ENCODE measurements around the gene ACAP1.

Gene ACAP1

DNA sequence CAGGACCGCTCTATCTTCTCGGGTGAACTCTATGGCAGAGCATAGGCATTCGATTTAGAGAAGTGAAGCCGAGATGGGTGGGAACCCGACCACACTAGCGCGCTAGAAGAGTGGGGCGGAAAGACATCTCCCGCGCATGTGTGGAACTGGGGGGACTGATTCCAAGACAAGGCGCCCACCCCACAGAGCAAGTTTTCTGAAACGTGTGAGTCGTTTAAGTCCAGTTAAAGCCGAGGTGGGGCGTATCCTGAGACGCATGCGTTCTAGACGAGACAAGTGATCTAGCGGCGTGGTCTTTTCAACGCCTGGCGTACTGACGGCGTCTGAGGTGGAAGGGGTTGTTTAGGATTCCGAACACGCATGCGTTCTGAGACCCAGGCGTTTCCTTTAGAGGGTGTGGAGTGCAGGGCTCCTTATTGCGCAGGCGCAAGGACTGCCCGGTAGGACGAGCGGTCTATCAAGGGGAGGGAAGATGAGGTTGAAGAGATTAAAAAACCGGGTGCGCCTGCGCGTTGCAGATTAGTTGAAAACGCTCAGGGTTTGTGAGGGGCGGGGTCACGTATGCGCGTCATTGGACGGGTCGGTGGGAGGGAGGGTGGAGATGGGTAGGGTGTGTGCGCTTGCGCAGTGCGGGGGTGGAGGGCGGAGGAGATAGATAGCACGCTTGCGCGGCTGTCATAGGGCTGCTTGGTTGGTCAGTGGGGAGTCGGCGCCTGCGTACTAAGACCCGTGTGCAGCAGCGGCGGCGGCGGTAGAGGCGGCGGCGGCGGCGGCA is 29.2 kb upstream of the ACAP1 start, which contains the start of gene EIF5A:
EIF5A (plus strand) TSS at position 718 of the 775 bp plus-strand sequence. CDS start 2,008 bp downstream, outside the sequence.
- DNase-seq: peak; percentile 100
- peak; percentile 95 for TF ChIP-seq POLR2A (IDR thresholded peaks at IDR 0.05; ENCODE audit: low read length)
- TF ChIP-seq GATA1 (IDR thresholded peaks at IDR 0.05; ENCODE audit: low read depth, low read length): no peak

DNA sequence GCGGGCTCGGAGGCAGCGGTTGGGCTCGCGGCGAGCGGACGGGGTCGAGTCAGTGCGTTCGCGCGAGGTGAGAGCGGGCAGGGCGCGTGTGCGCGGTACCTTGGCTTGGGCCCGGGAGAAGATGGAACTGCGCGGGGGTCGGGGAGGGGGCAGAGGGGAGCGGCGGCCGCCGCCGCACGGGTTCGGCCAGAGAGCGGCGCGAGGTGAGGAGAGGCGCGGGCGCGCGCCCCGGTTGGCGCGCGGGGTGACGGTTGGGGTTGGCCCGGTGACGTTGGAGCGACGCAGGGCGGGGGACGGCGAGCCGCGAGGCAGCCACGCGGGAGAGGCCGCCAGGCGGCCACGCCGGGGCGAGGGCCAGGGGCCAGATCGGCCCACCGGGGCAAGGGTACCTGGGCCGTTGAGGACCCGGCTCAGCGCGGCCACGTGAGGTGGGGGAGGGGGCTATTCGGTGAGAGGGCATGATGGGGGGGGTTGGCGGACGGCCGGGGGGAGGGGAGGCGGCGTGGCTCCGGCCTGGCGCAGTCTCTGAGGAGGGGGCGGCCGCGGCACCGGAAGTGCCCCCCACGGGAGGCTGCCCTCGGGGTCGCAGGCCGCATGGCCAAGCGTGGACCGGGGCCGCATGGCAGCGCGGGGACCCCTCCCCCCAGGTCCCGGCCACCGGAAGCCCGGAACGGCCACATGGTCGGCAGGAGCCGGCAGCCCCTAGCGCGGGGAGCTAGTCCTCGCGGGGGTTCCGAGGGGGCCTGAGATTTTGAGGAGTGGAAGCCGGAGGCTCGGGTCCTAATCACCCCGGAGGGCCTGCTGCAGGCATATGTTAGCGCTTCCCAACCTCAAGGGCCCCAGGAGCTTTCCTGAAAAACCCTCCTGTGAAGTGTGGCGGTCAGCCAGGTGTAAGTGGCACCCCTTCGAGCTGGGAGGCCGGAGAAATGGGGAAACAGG is 28.4 kb upstream of the ACAP1 start:
- peak; percentile 83 to 88 for DNase-seq
- TF ChIP-seq GATA1 (IDR thresholded peaks at IDR 0.05; ENCODE audit: low read depth, low read length): no peak
- no peak for TF ChIP-seq POLR2A (IDR thresholded peaks at IDR 0.05; ENCODE audit: low read length)

DNA sequence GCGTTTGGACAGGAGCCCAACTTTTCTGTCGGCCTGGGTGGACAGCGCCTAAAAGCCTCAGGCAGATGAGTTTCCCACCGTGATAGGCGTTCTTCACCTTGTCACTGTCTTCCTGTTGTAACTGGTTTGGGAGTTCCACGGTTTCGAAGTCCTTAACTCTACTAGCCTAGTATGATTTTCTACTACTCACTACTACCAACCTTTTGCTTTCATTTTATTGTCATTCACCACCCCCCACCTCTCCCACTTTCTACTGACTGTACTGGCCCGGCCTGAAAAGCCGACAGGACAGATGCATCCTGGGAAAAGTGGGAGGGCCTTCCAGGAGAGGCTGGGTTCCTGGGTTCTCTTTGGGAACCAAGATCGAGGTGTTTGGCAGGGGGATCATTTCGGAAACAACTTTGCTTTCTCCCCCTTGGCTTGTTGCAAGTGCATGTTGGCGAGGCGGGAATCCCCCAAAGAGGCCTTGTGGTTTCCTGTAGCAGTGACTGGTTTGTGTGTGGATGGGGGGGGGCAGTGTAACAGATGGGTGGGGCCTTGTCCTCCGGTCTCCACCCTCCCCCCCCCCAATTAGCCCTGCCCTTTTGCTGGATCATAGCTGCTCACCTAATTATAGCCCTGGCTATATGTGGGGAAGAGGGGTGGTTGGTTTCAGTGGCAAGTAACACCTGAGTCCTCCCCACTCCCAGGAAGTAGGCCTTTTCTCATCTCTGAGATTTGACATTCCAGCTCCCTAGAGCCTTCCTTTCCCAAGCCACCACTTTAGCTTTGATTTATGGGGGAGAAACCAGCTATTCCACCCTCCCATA is 27.5 kb upstream of the ACAP1 start:
- peak; percentile 88 to 91 for DNase-seq
- TF ChIP-seq GATA1 (IDR thresholded peaks at IDR 0.05; ENCODE audit: low read depth, low read length) (no peak), POLR2A (IDR thresholded peaks at IDR 0.05; ENCODE audit: low read length) (peak; percentile 83)

DNA sequence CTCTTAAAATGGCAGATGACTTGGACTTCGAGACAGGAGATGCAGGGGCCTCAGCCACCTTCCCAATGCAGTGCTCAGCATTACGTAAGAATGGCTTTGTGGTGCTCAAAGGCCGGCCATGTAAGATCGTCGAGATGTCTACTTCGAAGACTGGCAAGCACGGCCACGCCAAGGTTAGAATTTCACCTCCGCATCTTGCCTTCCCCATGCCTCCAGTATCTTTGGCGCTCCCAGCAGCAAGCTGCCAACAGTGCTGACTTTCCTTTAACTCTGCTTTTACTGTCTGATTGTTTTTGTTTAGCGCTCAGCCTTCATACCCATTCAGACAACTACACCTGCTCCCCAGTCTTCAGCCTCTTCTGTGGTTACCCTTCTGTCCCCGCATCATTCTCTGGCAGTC is 26.7 kb upstream of the ACAP1 start:
- TF ChIP-seq GATA1 (IDR thresholded peaks at IDR 0.05; ENCODE audit: low read depth, low read length) (no peak), POLR2A (IDR thresholded peaks at IDR 0.05; ENCODE audit: low read length) (no peak)
- DNase-seq: no peak

DNA sequence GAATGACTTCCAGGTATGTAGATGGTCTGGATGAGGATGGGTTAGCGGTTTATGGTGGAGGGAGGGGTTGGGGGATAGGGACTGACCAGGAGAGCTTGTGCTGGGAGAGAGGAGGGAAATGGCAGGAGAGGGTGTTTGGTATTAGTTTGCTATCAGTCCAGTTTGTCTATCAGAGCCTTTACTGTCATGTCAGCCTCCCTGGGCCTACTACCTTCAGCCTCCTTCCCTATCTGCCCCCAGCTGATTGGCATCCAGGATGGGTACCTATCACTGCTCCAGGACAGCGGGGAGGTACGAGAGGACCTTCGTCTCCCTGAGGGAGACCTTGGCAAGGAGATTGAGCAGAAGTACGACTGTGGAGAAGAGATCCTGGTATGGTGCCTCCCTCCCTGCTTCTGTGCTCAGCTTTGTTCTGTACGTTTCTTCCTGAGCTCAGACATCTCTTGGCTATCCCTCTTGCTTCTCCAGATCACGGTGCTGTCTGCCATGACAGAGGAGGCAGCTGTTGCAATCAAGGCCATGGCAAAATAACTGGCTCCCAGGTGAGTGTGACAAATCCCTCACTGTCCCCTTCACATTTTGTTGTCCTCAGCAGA is 25.1 kb upstream of the ACAP1 start:
- no peak for TF ChIP-seq GATA1 (IDR thresholded peaks at IDR 0.05; ENCODE audit: low read depth, low read length)
- TF ChIP-seq POLR2A (IDR thresholded peaks at IDR 0.05; ENCODE audit: low read length): no peak
- no peak for DNase-seq

GRCh38 chr17:7312432-7313087 is 23.8 kb upstream of the ACAP1 start:
- DNase-seq: no peak
- TF ChIP-seq GATA1 (IDR thresholded peaks at IDR 0.05; ENCODE audit: low read depth, low read length): no peak
- TF ChIP-seq POLR2A (IDR thresholded peaks at IDR 0.05; ENCODE audit: low read length): no peak

DNA sequence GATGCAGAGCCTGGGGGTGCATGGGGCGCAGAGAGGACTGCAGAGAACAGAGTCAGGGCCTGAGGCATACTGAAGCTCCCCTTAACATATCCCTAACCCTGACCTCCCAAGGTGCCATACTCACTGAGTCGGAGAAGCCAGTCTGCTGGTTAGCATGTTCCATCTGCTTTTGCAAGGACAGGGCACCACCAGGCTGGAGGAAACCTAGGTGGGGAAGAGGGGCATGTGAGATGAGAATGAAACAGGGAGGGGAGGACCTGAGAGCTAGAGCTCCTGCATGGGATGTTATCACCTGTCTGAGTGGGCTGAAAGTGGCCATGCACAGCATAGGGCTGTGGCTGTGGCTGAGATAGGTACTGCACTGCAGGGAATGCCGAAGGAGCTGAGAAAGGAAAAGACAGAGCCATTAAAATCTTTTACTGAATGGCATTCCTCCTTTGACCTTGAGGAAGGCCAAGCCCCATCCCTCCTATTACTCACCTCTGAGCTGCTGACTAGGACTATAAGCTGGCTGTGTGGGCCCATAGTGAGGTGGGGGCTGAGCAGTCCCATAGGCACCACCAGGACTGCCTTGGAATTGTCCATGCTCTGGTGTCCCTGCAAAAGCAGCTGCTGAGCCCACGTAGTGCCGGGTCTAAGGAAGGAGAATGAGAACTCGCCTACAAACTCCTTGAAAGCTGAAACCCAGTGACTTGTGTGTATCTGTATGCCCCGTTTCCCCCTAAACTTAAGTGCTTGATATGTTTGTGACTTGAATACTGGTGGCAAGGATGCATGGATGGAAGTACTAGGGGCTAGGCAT is 23.0 kb upstream of the ACAP1 start:
- DNase-seq: no peak
- TF ChIP-seq POLR2A (IDR thresholded peaks at IDR 0.05; ENCODE audit: low read length) (peak; percentile 31), GATA1 (IDR thresholded peaks at IDR 0.05; ENCODE audit: low read depth, low read length) (no peak)

- peak in 1 of 2 experiments; percentile 46 for DNase-seq
- TF ChIP-seq POLR2A (IDR thresholded peaks at IDR 0.05; ENCODE audit: low read length) (no peak), GATA1 (IDR thresholded peaks at IDR 0.05; ENCODE audit: low read depth, low read length) (no peak)
Observed at GRCh38 chr17:7313890-7314718, 22.2 kb upstream of the ACAP1 start.

DNA sequence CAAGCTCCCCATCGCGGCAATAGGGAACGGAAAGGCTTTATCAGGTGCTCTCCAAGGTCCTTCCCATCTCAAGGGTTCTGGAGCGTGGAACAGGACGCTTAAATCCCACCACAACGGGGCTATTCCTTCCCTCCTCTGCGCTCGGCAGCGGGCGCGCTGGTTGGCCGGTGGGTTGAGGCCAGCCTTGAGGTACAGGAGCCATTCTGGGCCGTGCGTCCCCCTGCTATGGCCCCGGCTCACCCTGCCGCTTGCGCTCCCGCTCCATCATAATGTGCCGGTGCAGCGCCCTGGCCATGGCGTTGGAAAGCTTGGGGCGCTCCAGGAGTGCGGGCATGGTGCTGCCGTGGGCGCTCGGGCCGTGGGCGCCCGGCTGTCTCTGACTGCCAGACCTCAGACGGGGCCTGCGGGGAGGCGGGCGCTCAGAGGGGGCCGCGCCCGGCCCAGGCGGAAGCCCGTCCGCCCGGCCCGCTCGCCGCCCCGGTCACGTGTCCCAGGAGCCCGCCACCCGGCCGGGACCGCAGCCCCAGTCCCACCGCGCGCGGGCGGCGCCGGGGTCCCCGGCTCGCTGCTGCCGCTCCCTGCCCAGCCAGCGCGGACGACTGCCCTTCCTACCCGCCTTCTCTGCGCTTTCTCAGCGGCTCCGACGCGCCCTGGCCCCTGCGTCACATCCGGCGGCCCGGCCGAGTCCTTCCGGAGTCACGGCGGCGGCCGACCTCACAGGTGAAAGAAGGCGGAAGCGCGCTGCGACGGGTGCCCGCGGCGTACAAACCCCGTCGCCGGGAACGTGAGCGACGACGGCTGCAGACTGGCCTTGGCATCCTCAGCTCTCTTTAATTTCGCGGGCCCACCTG is 21.4 kb upstream of the ACAP1 start, which contains the start of gene GPS2:
GPS2 (minus strand) TSS at position 642 of the 851 bp plus-strand sequence; CDS start at position 334, 308 bp downstream.
- DNase-seq: peak; percentile 92 to 95
- TF ChIP-seq GATA1 (IDR thresholded peaks at IDR 0.05; ENCODE audit: low read depth, low read length) (no peak), POLR2A (IDR thresholded peaks at IDR 0.05; ENCODE audit: low read length) (peak; percentile 68)

- DNase-seq: no peak
- TF ChIP-seq POLR2A (IDR thresholded peaks at IDR 0.05; ENCODE audit: low read length) (peak; percentile 34), GATA1 (IDR thresholded peaks at IDR 0.05; ENCODE audit: low read depth, low read length) (no peak)
Observed at GRCh38 chr17:7315570-7316235, 20.6 kb upstream of the ACAP1 start.

Measured in erythroblast (primary cell).